OCI-LY1 (cell line): Measurements from ENCODE around the gene NR2F1-AS1.

Experiments used
- H2AFZ ChIP-seq: fragments of 200-600 bp; sonication (generic), shearing (Covaris generic); 2 replicates; pipeline ENCODE4 v1.6.0; 2014; ENCODE audit warnings: antibody characterized with exemption, mild to moderate bottlenecking, low read length
- H3F3A ChIP-seq: fragments of 200-600 bp; sonication (generic), shearing (Covaris generic); 2 replicates; pipeline ENCODE4 v1.6.0; 2014; ENCODE audit warnings: mild to moderate bottlenecking, antibody characterized with exemption, low read length, moderate library complexity; ENCODE audit not compliant: insufficient read depth
- H3K27ac ChIP-seq: fragments of 200-600 bp; sonication (generic); 2 replicates; pipeline ENCODE4 v1.5.1; 2014; ENCODE audit warnings: low read length, mixed run types, mild to moderate bottlenecking, low read depth; ENCODE audit not compliant: poor library complexity, severe bottlenecking
- H3K27me3 ChIP-seq: fragments of 200-600 bp; sonication (generic); 2 replicates; pipeline ENCODE4 v1.6.0; 2014; ENCODE audit warnings: antibody characterized with exemption, mild to moderate bottlenecking, low read length, moderate library complexity; ENCODE audit not compliant: insufficient read depth
- H3K36me3 ChIP-seq: fragments of 200-600 bp; sonication (generic); 2 replicates; pipeline ENCODE4 v1.6.1; 2014; ENCODE audit warnings: mild to moderate bottlenecking, antibody characterized with exemption, low read length, moderate library complexity, mixed read lengths; ENCODE audit not compliant: insufficient read depth
- H3K4me1 ChIP-seq: fragments of 200-600 bp; sonication (generic); 2 replicates; pipeline ENCODE4 v1.5.1; 2014; ENCODE audit warnings: mild to moderate bottlenecking, low read length, moderate library complexity; ENCODE audit not compliant: insufficient read depth, severe bottlenecking
- H3K4me2 ChIP-seq: fragments of 200-600 bp; sonication (generic), shearing (Covaris generic); 2 replicates; pipeline ENCODE4 v1.6.1; 2014; ENCODE audit warnings: low read length
- H3K4me3 ChIP-seq: fragments of 200-600 bp; sonication (generic); 2 replicates; pipeline ENCODE4 v1.5.1; 2014; ENCODE audit warnings: low read length, low read depth, mild to moderate bottlenecking, mixed read lengths; ENCODE audit not compliant: poor library complexity, severe bottlenecking
- H3K79me2 ChIP-seq: fragments of 200-600 bp; shearing (Covaris generic); 2 replicates; pipeline ENCODE4 v1.6.1; 2016; ENCODE audit warnings: mixed run types, low read length, mixed read lengths; ENCODE audit not compliant: insufficient read depth
- H3K9ac ChIP-seq: fragments of 200-600 bp; sonication (generic), shearing (Covaris generic); 2 replicates; pipeline ENCODE4 v1.6.1; 2014; ENCODE audit warnings: mild to moderate bottlenecking, low read length, mixed read lengths
- H3K9me2 ChIP-seq: fragments of 200-600 bp; sonication (generic), shearing (Covaris generic); 2 replicates; pipeline ENCODE4 v1.6.1; 2014; ENCODE audit warnings: low read depth, mild to moderate bottlenecking, low read length, mixed read lengths
- H3K9me3 ChIP-seq: fragments of 200-600 bp; shearing (Covaris generic); 2 replicates; pipeline ENCODE4 v1.6.1; 2014; ENCODE audit warnings: low read length, mixed read lengths
- H4K20me1 ChIP-seq: fragments of 200-600 bp; sonication (generic), shearing (Covaris generic); 2 replicates; pipeline ENCODE4 v1.6.0; 2016; ENCODE audit warnings: mild to moderate bottlenecking, low read length; ENCODE audit not compliant: insufficient read depth
- CTCF ChIP-seq: fragments of 200-600 bp; sonication (generic), shearing (Covaris generic); IDR thresholded peaks from 2 replicates; pipeline ENCODE4 v1.5.1; 2017; ENCODE audit warnings: mild to moderate bottlenecking, antibody characterized with exemption, low read length, moderate library complexity, mixed read lengths
- EZH2 ChIP-seq: fragments of 200-600 bp; sonication (generic), shearing (Covaris generic); IDR thresholded peaks from 2 replicates; pipeline ENCODE4 v1.8.0; 2017; ENCODE audit warnings: borderline replicate concordance, mixed run types, mild to moderate bottlenecking, antibody characterized with exemption, low read length, moderate library complexity, mixed read lengths

The NR2F1-AS1 gene

GRCh38 chr5:93583439-93583767 lies 2.4 kb upstream of the NR2F1-AS1 start:
- TF ChIP-seq CTCF (no peak), EZH2 (no peak)
- Histone ChIP-seq H2AFZ (no peak overlapping the region), H3F3A (no peaks in the 10 kb centered on the region), H3K4me1 (peaks cover 47% of the 10 kb centered on the region), H3K9me2 (no peaks in the 10 kb centered on the region), H4K20me1 (no peaks in the 10 kb centered on the region), H3K9me3 (no peaks in the 10 kb centered on the region), H3K4me2 (peak overlapping the region; percentile 77), H3K9ac (no peak overlapping the region), H3K79me2 (no peaks in the 10 kb centered on the region), H3K36me3 (no peaks in the 10 kb centered on the region; the same call in 1 of the 2 replicates), H3K4me3 (peak overlapping the region; percentile 52), H3K27ac (no peak overlapping the region), H3K27me3 (no peaks in the 10 kb centered on the region)

GRCh38 chr5:93582677-93583438 lies 1.8 kb upstream of the NR2F1-AS1 start, which contains the start of gene NR2F1:
Gene NR2F1 (plus strand): TSS chr5:93583222. CDS start chr5:93585024, 1,802 bp downstream.
- H3K27me3 ChIP-seq = no peaks in the 10 kb centered on the region

GRCh38 chr5:93582167-93582462 lies 1.1 kb upstream of the NR2F1-AS1 start:
- no peak overlapping the region; the same call in 1 of the 2 replicates for H3K9ac ChIP-seq
- H3K4me3 ChIP-seq = peak overlapping the region; percentile 52
- no peak overlapping the region for H3K27ac ChIP-seq
- no peaks in the 10 kb centered on the region for H3K27me3 ChIP-seq
- peak overlapping the region; percentile 77 for H3K4me2 ChIP-seq
- no peak for TF ChIP-seq CTCF
- TF ChIP-seq EZH2 = no peak
- no peaks in the 10 kb centered on the region for H3K79me2 ChIP-seq
- no peaks in the 10 kb centered on the region for H3K9me2 ChIP-seq
- H2AFZ ChIP-seq = no peak overlapping the region
- no peaks in the 10 kb centered on the region for H3K9me3 ChIP-seq
- no peaks in the 10 kb centered on the region for H3F3A ChIP-seq
- H3K36me3 ChIP-seq = no peaks in the 10 kb centered on the region
- no peaks in the 10 kb centered on the region for H4K20me1 ChIP-seq
- H3K4me1 ChIP-seq = peaks cover 42% of the 10 kb centered on the region

More at GRCh38 chr5:93582677-93583438, 1.8 kb upstream of the NR2F1-AS1 start, which contains the start of gene NR2F1:
- H3K9me3 ChIP-seq = no peaks in the 10 kb centered on the region
- no peak within 1 kb of the TSS for H3K27ac ChIP-seq
- H3K9ac ChIP-seq = no peak within 1 kb of the TSS; the same call in 1 of the 2 replicates
- no peaks in the 10 kb centered on the region for H3F3A ChIP-seq
- no peaks in the 10 kb centered on the region for H3K79me2 ChIP-seq
- H3K9me2 ChIP-seq = no peaks in the 10 kb centered on the region
- no peaks in the 10 kb centered on the region for H4K20me1 ChIP-seq
- no peak for TF ChIP-seq EZH2
- no peak for TF ChIP-seq CTCF
- peak within 1 kb of the TSS; percentile 77 for H3K4me2 ChIP-seq
- peaks cover 47% of the 10 kb centered on the region for H3K4me1 ChIP-seq
- H3K36me3 ChIP-seq = no peaks in the 10 kb centered on the region; the same call in 1 of the 2 replicates
- H2AFZ ChIP-seq = no peak within 1 kb of the TSS
- H3K4me3 ChIP-seq = peak within 1 kb of the TSS; percentile 52
